Right renal cortex interstitium (tissue), 3 donors: ENCODE results near the gene LSM10. TPM values are rescaled to one million over a fixed set of nuclear protein-coding genes. Genes with fewer than 3 reads are reported as not detected.
A peak's percentile ranks its signal among the peaks of the same experiment; 100 is the strongest.

ENCODE experiments used
- DNase-seq, 3 donors: peaks; one replicate each; pipeline ENCODE4 v3.0.0-alpha.2; 2013; ENCODE audit warnings: low read depth in 3 of 3, low spot score in 2 of 3
- polyA plus RNA-seq, 3 donors: library from polyadenylated mRNA; unstranded; fragments of 120-200 nt; gene quantifications; one replicate each; pipeline ENCODE4 v1.2.1, GENCODE V29; 2013; ENCODE audit not compliant: insufficient read length in 3 of 3

Gene LSM10
- 10 to 100 TPM; 25.2 to 27.3 (median 27.3) TPM for polyA plus RNA-seq

GRCh38 chr1:36397378-36398230 is at the start of gene LSM10:
Gene LSM10, minus strand, starts transcription at chr1:36397908. Its CDS starts 3,779 bp downstream, at chr1:36394129.
- DNase-seq: peak; percentile 81 to 90 (median 86)

DNA sequence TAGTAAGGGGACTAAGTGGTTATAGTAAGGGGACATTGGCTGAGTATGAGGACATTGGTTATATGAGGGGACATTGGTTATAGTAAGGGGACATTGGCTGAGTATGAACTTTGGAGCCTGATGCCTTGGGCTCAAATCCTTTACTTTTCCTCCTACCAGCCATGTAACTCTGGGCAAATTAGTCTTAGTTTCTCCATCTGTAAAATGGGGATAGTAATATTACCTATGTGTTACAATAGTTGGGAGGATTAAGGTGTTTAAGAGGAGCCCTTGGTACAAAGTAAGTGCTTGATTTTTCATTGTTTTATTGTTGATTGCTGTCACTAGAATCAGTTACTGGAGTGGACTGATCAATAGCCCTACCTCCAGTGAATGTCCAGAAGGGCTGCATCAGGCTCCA is 49.7 kb upstream of the LSM10 start:
- no peak for DNase-seq

GRCh38 chr1:36446746-36447145 is 49.0 kb upstream of the LSM10 start:
- no peak for DNase-seq

DNA sequence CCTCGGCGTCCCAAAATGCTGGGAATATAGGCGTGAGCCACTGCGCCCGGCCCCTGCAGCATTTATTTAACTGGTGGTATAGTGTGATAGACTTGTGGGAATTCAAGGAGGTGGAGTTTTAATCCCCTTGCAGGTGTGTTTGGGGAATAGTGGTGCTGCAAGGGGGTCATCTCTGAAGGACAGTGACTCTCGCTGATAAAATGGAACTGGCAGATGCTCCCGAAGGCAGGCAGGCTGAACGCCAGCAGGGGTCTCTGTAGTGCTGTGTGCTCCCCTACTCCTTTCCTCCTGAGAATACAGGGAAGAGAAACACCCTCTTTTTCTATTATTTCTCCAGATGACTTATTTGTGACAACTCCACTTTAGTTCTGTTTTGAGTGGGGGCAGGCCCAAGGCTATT is 48.6 kb upstream of the LSM10 start:
- no peak for DNase-seq

DNA sequence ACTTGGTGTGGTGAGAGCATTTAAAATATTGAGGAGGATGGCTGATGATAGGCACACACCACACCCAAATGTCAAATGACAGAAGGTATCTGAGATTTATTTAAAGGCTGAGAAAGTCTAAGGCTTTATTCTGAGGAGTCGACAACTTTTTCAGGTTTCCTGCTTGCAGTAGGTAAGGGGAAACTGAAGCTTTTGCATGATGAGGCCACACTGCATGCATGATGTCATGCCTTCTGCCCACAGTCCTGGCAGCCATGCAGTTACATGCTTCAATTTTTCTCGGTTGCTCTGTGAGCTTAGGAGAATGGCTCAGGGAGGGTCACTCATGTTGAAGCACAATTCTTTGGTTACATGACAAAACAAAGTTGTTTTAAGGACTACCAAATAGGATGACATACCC is 45.6 kb upstream of the LSM10 start:
- DNase-seq: no peak

GRCh38 chr1:36442337-36442736 is 44.6 kb upstream of the LSM10 start:
- DNase-seq: no peak

DNA sequence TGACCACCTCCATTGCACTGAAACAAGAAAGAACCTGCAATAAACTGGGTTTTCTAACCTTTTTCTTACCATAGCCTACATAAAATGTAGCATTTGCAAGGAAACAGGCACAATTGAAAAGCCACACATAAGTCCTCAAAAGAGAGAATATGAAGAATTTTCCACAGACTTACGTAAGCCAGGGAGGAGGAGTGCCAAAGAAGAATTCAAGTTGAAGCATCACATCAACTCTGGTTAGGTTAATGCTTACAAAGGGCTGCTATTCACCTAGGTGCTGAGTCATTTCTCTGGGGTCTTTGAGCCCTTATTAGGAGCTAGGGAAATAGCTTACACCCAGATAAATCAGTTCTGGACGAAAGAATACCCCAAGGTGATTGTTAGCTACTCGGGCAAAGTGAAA is 42.9 kb upstream of the LSM10 start:
- no peak for DNase-seq

DNA sequence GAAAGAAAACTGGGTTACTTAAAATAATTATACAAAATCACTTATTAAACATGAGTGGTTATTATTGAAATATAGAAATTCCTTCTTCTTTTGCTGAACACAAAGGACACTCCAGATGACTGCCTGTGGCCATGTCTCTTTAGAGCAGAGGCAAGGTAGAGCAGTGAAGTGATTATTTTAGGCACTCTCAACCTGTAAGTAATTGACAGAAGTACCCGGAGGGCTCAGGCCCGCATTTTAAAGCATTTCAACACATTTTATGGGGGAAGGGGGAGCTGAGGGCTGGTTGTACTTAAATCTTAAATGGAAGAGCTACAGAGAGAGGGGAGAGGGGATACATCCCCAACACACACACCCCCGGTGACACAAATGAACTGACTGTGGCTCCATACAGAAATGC is 42.3 kb upstream of the LSM10 start:
- DNase-seq: no peak

- DNase-seq: no peak
Measured at GRCh38 chr1:36438715-36439114, 41.0 kb upstream of the LSM10 start.

DNA sequence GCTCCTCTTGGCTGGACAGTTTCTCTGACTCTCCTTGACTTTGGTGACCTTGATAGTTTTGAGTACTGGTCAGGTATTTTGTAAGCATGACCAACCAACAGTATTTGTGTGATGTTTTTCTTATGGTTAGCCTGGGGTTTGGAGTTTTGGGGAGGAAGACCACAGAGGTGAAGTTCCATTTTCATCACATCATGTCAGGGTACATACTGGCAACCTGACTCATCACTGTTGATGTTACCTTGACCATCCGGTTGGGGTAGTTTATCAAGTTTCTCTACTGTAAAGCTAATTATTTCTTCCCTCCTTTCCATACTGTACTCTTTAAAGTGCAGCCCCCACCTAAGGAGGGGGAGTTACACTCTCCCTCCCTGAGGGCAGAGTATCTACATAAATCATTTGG is 39.1 kb upstream of the LSM10 start:
- no peak for DNase-seq

DNA sequence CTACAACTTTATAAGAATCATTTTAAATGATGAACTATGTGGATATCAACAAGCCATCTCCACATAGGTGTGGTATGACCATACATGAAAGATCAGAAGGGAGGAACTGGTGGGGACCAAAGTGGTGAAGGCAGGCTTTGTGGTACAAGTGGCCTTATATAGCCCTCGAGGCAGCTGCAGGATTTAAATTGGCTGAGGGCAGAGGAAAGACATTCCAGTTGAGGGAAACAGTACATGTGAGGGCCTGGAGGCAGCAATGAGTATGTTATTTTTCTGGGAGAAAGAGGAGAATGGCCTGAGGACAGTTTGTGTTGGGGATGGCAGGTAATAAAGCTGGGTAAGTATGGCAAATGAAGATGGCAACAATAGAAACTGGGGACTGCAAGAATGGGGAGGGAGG is 35.4 kb upstream of the LSM10 start:
- DNase-seq: no peak

GRCh38 chr1:36432616-36433015 is 34.9 kb upstream of the LSM10 start:
- DNase-seq: no peak

- no peak for DNase-seq
Measured at GRCh38 chr1:36425791-36426190, 28.1 kb upstream of the LSM10 start.

GRCh38 chr1:36421649-36422048 is 23.9 kb upstream of the LSM10 start:
- no peak for DNase-seq

DNA sequence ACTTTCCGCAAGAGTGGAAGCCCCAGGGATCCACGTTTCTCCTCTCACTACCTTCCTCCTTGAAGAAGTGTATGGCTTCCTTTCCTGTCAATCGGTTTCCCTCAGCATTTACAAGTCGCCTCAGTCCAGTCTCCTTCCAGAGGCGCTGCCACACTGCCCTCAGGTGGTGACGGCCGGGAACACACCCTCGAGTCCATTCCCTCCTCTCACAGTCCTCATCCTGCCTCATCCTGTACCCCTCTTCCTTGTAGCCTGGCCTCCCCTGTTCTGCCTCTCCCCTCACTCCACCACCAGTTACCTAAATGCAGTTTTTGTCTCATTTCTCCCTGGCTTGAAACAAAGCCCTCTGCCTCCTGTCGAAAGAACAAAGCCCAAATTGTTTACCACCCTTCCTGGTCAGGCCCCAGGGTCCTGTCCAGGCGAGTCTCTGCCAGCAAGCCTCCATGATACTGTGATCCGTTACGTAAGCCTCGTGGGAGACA is 23.2 kb upstream of the LSM10 start:
- peak; percentile 42 to 59 (median 48) for DNase-seq

GRCh38 chr1:36420409-36420808 is 22.7 kb upstream of the LSM10 start:
- no peak for DNase-seq

DNA sequence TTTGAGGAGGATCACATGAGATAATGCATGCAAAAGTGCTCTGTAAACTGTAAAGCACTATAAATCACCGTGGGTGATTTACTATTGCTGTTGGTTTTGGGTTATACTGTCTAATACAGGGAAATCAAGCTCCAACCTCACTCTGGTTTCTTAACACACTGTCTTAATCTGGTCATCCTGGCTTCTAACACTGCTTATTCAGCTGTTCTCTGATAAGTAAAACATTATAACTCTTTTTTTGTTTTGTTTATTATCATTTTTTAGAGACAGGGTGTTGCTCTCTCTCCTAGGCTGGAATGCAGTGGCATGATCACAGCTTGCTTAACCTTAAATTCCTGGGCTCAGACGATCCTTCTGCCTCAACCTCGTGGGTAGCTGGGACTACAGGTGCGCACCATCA is 21.9 kb upstream of the LSM10 start:
- no peak for DNase-seq

GRCh38 chr1:36419140-36419539 is 21.4 kb upstream of the LSM10 start:
- no peak for DNase-seq

- DNase-seq: no peak
Measured at GRCh38 chr1:36417931-36418330, 20.2 kb upstream of the LSM10 start.

- DNase-seq: no peak
Measured at GRCh38 chr1:36415661-36416326, 18.1 kb upstream of the LSM10 start.

DNA sequence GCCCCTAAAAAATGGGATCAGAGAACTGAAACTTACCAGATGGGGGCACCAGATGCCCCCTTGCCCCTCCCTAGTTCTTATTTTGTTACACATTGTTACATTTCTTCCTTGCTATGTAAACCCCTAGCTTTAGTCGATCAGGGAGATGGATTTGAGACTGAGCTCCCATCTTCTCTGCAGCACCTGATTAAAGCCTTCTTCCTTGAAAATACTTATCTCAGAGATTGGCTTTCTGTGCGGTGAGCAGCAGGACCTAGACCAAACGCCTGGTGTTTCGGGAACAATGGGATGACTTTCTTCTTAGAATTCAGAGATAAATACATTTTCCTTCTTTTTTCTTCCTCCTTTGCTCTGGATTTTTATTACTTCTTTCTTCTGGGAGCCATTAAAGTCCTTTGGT is 16.7 kb upstream of the LSM10 start:
- DNase-seq: no peak
